ENCODE results near the gene SRC. TPM values are rescaled to one million over a fixed set of nuclear protein-coding genes. Genes with fewer than 3 reads are reported as not detected.
A peak's percentile ranks its signal among the peaks of the same experiment; 100 is the strongest.

Gene SRC
- total RNA-seq, 2 donors from 2014 or later = 6.9 to 14.3 TPM

GRCh38 chr20:37356387-37356786 lies 10.4 kb downstream of the SRC start:
- H3K9me3 ChIP-seq = no peaks in the 10 kb centered on the region
- DNase-seq (ENCODE audit: low spot score) = peak; percentile 75
- H3K4me3 ChIP-seq = no peak overlapping the region
- no peak for TF ChIP-seq CTCF (IDR thresholded peaks at IDR 0.05)
- peaks cover 0 to 31% of the 10 kb centered on the region in 2 donors for H3K4me1 ChIP-seq
- H3K27ac ChIP-seq = no peak overlapping the region
- no peaks in the 10 kb centered on the region for H3K27me3 ChIP-seq
- H3K36me3 ChIP-seq = no peaks in the 10 kb centered on the region

GRCh38 chr20:37356961-37357371 lies 11.0 kb downstream of the SRC start:
- no peak for DNase-seq (ENCODE audit: low spot score)
- H3K9me3 ChIP-seq = no peaks in the 10 kb centered on the region
- no peaks in the 10 kb centered on the region for H3K36me3 ChIP-seq
- no peak for TF ChIP-seq CTCF (IDR thresholded peaks at IDR 0.05)
- peaks cover 0 to 31% of the 10 kb centered on the region in 2 donors for H3K4me1 ChIP-seq
- no peak overlapping the region for H3K4me3 ChIP-seq
- H3K27ac ChIP-seq = no peak overlapping the region
- no peaks in the 10 kb centered on the region for H3K27me3 ChIP-seq

GRCh38 chr20:37357481-37358365 lies 11.8 kb downstream of the SRC start:
- Histone ChIP-seq H3K27me3 (no peaks in the 10 kb centered on the region), H3K27ac (peak overlapping the region in 1 of 2 donors; percentile 3), H3K36me3 (no peaks in the 10 kb centered on the region), H3K4me3 (no peak overlapping the region), H3K4me1 (peaks cover 0 to 31% of the 10 kb centered on the region in 2 donors), H3K9me3 (no peaks in the 10 kb centered on the region)
- DNase-seq (ENCODE audit: low spot score) = no peak
- TF ChIP-seq CTCF (IDR thresholded peaks at IDR 0.05) = no peak

- DNase-seq (ENCODE audit: low spot score) = no peak
- Histone ChIP-seq H3K4me3 (no peak overlapping the region), H3K36me3 (no peaks in the 10 kb centered on the region), H3K4me1 (peaks cover 0 to 31% of the 10 kb centered on the region in 2 donors), H3K9me3 (no peaks in the 10 kb centered on the region), H3K27ac (peak overlapping the region in 1 of 2 donors; percentile 3), H3K27me3 (no peaks in the 10 kb centered on the region)
- TF ChIP-seq CTCF (IDR thresholded peaks at IDR 0.05) = no peak
These were observed 12.6 kb downstream of the SRC start for GRCh38 chr20:37358366-37359150.

GRCh38 chr20:37359331-37359730 lies 13.4 kb downstream of the SRC start:
- TF ChIP-seq CTCF (IDR thresholded peaks at IDR 0.05) = no peak
- H3K4me3 ChIP-seq = no peak overlapping the region
- DNase-seq (ENCODE audit: low spot score) = no peak
- H3K9me3 ChIP-seq = no peaks in the 10 kb centered on the region
- no peaks in the 10 kb centered on the region for H3K27me3 ChIP-seq
- peaks cover 0 to 31% of the 10 kb centered on the region in 2 donors for H3K4me1 ChIP-seq
- no peak overlapping the region for H3K27ac ChIP-seq
- H3K36me3 ChIP-seq = no peaks in the 10 kb centered on the region

All from right atrium auricular region (tissue), 2 donors.